SIG-M5 treated with dmso at 0.1 percent for 504 hours (cell line): Measurements from ENCODE around the gene LPIN3.

Experiments used
- DNase-seq: peaks from one replicate; lab custom pipeline; 2025; ENCODE audit not compliant: unreplicated experiment; lab: John Stamatoyannopoulos, UW

LPIN3 gene

GRCh38 chr20:41390889-41391288 is 50.3 kb downstream of the LPIN3 start:
- no peak for DNase-seq

DNA sequence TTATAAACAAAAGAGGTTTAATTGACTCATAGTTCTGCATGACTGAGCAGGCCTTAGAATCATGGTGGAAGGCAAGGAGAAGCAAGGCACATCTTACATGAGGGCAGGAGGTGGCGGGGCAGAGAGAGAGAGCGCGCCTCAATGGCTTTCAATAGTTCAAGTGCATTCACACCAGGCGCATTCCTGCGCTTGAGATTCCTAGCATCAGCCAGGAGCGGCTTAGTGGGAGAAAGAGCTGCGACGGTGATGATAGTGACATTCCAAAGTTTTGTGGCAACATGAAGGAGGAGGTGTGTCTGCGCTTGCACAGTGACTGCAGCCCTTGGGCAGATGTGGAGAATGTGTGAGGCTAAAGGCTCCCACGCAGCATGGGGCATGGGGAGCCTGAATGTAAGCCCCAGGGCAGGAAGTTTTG is 51.0 kb downstream of the LPIN3 start:
- DNase-seq, result no peak

DNA sequence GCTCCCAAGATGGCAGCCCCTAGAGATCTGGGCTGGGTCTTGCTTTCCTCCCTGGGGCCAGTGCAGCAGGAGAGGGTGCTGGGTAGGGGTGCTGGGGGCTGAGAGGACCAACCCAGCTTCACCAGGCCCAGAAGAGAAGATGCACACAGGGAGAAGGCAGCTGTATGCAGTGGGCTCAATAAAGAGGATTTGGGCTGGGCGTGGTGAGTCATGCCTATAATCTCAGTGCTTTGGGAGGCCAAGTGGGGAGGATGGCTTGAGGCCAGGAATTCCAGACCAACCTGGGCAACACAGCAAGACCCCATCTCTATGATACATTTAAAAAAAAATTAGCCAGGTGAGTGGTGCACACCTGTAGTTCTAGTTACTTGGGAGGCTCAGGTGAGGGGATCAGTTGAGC is 51.7 kb downstream of the LPIN3 start:
- DNase-seq, result no peak

DNA sequence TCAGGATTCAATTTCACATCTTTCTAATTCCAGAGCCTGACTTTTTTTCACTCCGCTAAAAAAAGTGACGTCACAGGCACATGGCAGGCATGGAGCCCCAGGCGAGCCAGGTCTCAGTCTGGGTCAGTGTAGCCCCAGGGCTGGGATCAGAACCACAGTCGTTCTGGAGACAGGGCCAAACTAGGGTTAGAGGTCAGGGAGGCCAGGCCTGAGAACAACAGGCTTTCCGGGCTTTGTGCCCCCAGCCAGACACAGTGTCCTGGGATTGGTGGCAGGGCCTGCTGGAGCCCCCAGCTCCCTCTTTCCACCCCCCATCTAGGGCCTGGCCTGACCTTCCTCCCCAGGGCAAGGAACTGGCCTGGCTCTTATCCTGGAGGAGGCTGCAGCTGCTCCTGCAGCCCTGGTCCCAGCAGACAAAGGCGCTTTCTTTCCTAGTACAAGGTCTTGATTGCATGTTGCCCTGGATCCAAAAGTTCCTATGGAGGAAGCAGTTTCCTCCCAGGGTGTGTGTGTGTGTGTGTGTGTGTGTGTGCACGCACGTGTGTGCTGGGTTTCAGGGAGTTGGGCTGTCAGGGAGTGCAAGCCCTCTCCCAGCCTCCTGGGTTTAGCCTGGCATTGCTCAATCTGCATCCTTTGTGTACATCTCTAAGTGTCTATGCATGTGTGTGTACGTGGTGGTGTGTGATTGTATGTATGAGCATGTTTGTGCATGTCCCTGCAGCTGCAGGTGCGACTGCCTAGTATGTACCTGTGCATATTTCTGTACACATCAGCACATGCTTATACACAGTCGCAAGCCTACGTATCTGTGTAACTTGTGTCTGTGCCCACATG is 52.5 kb downstream of the LPIN3 start:
- peak; percentile 17 for DNase-seq

DNA sequence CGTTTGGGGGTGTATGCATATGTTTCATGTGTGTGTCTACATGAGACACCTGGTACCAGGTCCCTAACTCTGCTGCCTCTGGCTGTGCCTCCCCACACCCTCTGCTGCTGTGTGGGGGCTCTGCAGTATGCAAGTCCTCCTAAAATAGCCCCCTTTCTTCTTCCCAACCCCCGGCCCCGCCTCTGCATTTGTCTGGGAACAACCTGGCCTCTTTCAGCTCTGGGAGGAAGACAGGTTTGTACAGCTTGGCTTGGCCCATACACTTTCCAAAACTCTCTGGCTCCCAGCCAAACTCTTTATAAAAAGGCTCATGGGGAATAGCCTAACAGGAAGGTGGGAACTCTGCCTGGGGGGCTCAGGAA is 53.1 kb downstream of the LPIN3 start:
- DNase-seq, result no peak

GRCh38 chr20:41394081-41394480 is 53.5 kb downstream of the LPIN3 start:
- DNase-seq, result no peak

- no peak for DNase-seq
These were observed 54.5 kb downstream of the LPIN3 start for GRCh38 chr20:41394931-41395666.

- DNase-seq, result no peak
These were observed 55.3 kb downstream of the LPIN3 start for GRCh38 chr20:41395667-41396664.

DNA sequence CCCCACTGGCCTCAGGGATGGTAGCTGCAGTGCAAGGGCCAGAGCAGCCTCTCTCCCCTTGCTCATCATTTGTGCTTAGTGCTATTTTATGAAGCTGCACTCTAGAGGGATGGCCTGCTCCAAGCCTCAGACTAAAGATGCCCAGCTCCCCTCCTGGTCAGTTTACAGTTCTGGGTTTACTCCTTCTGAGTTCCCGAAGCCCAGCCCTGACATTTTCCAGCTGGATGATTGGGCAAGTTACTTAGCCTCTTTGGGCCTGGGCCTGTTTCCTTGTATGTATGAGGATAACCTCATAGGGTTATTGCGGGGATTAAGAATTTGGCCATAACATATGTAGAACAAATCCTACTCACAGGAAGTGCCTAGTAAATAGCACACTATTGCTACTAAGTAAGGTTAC is 57.8 kb downstream of the LPIN3 start:
- DNase-seq, result no peak

DNA sequence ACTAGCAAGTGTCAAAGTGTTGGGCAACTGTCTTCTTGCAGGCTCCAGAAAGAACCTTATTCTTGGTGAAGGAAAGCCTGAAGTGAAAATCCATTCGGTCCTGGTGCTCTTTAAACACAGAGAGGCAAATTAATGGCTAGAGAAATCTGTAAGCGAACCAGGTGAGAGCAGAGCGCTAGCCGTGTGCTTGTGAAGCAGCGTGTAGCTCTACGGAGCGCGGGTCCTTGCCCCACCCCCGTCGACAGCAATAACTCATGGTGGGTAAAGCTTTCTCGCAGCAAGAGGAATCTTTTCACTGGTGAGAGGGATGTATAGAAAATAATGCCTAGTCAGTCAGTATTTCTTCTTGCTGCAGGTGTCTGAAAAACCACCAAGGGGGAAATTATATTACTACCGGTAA is 63.0 kb downstream of the LPIN3 start:
- DNase-seq, result no peak

GRCh38 chr20:41405436-41405835 is 64.8 kb downstream of the LPIN3 start:
- DNase-seq, result no peak

- no peak for DNase-seq
These were observed 65.7 kb downstream of the LPIN3 start for GRCh38 chr20:41406353-41406752.

- DNase-seq, result no peak
These were observed 66.3 kb downstream of the LPIN3 start for GRCh38 chr20:41406896-41407444.

DNA sequence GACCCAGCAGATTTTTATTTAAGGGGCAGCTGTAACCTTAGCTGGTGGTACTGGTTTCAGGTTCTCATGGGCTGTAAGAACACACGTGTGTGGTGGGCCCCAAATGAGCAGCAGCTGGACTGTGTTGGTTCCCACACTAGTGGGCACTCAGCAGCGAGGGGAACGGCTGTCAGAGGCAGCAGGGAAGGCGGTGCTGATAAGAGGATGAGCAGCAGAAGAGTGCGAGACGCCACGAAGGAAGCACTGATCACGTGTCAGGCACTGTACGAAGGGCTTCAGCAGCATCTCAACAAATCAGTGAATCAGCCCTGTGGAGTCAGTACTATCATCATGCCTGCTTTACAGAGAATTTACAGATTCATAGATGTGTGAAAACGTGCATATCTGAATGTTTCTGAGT is 67.0 kb downstream of the LPIN3 start:
- no peak for DNase-seq

GRCh38 chr20:41408156-41408794 is 67.7 kb downstream of the LPIN3 start:
- DNase-seq, result no peak

- DNase-seq, result no peak
These were observed 68.4 kb downstream of the LPIN3 start for GRCh38 chr20:41408986-41409385.
